K562 (cell line): ENCODE data around the gene PRXL2B. TPM values are rescaled to one million over a fixed set of nuclear protein-coding genes. Genes with fewer than 3 reads are reported as not detected.

Source experiments
- E2F3 ChIP-seq: fragments of 250-450 bp; sonication (Bioruptor Pico); IDR thresholded peaks from 2 replicates; pipeline ENCODE4 v1.4.0; 2020; ENCODE audit warnings: mild to moderate bottlenecking
- ERF ChIP-seq: fragments of 450-650 bp; formaldehyde crosslinking; IDR thresholded peaks from 2 replicates; pipeline ENCODE4 v1.4.0; 2020; ENCODE audit warnings: mild to moderate bottlenecking, mixed read lengths
- GATA2 ChIP-seq: sonication (generic); formaldehyde crosslinking; IDR thresholded peaks from 2 replicates; pipeline ENCODE4 v1.4.0; 2020; ENCODE audit warnings: mild to moderate bottlenecking, missing genetic modification reagents
- GATAD2B ChIP-seq: fragments of 450-650 bp; IDR thresholded peaks from 2 replicates; pipeline ENCODE4 v1.6.1; 2017; ENCODE audit warnings: mild to moderate bottlenecking, borderline replicate concordance
- HDAC6 ChIP-seq: IDR thresholded peaks from 2 replicates; pipeline ENCODE4 v1.6.1; 2012; ENCODE audit warnings: low read depth, mild to moderate bottlenecking, control low read depth, inconsistent platforms, low read length, moderate library complexity
- HOXB6 ChIP-seq: fragments of 250-450 bp; sonication (Bioruptor Pico); IDR thresholded peaks from 2 replicates; pipeline ENCODE4 v1.5.1; 2022; ENCODE audit warnings: mild to moderate bottlenecking, borderline replicate concordance
- MXI1 ChIP-seq: IDR thresholded peaks from 2 replicates; pipeline ENCODE4 v1.6.1; 2011; ENCODE audit warnings: low read depth, mild to moderate bottlenecking, improper control_type of control experiment, low read length
- NBN ChIP-seq: fragments of 450-650 bp; IDR thresholded peaks from 2 replicates; pipeline ENCODE4 v1.6.1; 2016; ENCODE audit warnings: low read depth, mild to moderate bottlenecking
- NCOA4 ChIP-seq: fragments of 450-650 bp; IDR thresholded peaks from 2 replicates; pipeline ENCODE4 v1.6.1; 2018; ENCODE audit warnings: mild to moderate bottlenecking; ENCODE audit not compliant: partially characterized antibody
- SMAD3 ChIP-seq: fragments of 450-650 bp; formaldehyde crosslinking; conservative IDR thresholded peaks from 2 replicates; pipeline ENCODE4 v1.4.0; 2020; ENCODE audit warnings: mild to moderate bottlenecking
- SMARCA5 ChIP-seq: fragments of 450-650 bp; IDR thresholded peaks from 2 replicates; pipeline ENCODE4 v1.6.1; 2016
- ZEB2 ChIP-seq: fragments of 450-650 bp; IDR thresholded peaks from 2 replicates; pipeline ENCODE4 v1.6.1; 2016
- ZZZ3 ChIP-seq: fragments of 450-650 bp; IDR thresholded peaks from 2 replicates; pipeline ENCODE4 v1.6.1; 2016; ENCODE audit warnings: antibody characterized with exemption, mild to moderate bottlenecking, moderate library complexity
- polyA plus RNA-seq, 8 experiments: library from polyadenylated mRNA; depleted of rRNA in 4 of 8; stranded (reverse) in 5 of 8; unstranded in 3 of 8; fragments of >200 nt; fragmentation: Nextera tagmentation in 2 of 8; fragmentation: Illumina TruSeq in 1 of 8; extraction: Ambion mirVana in 2 of 8; extraction: Trizol in 1 of 8; gene quantifications; 2 replicates each; pipeline versions ENCODE4 v1.2.1 to v1.2.3, GENCODE V29; 2011 to 2014; ENCODE audit warnings: inconsistent platforms in 1 of 8, missing spikeins in 1 of 8
- total RNA-seq, 7 experiments: library from RNA; depleted of rRNA in 6 of 7; stranded (reverse); fragments of >200 nt in 6 of 7; fragmentation: Illumina TruSeq in 2 of 7; extraction: Trizol in 2 of 7; gene quantifications; 2 replicates each; pipeline versions ENCODE4 v1.2.1 to v1.2.3, GENCODE V29; 2011 to 2021; ENCODE audit warnings: low replicate concordance in 1 of 7
- TF ChIP-seq, protein P1 (sequence below): fragments of 250-450 bp; sonication (Bioruptor Pico); IDR thresholded peaks from 2 replicates; pipeline ENCODE4 v1.4.0; 2020; ENCODE audit warnings: mild to moderate bottlenecking, moderate library complexity
- TF ChIP-seq, protein P2 (sequence below): fragments of 450-650 bp; IDR thresholded peaks from 2 replicates; pipeline ENCODE4 v1.6.1; 2016; ENCODE audit warnings: low read depth, mild to moderate bottlenecking, moderate library complexity
- TF ChIP-seq, protein P3 (sequence below), 2 experiments: fragments of 450-650 bp in 1 of 2; IDR thresholded peaks; 2 replicates each; pipeline ENCODE4 v1.6.1; 2011 to 2017; ENCODE audit warnings: low read depth in 2 of 2, antibody characterized with exemption in 1 of 2, borderline replicate concordance in 1 of 2, low read length in 1 of 2, mild to moderate bottlenecking in 1 of 2, mixed read lengths in 1 of 2; ENCODE audit not compliant: control insufficient read depth in 1 of 2

Gene PRXL2B
- total and polyA plus RNA-seq, 9 of the 15 experiments (the other 6 are each of a cell fraction or from before 2014, with no cell fraction given), result 0.99 to 25.3 (median 11.8) TPM

DNA sequence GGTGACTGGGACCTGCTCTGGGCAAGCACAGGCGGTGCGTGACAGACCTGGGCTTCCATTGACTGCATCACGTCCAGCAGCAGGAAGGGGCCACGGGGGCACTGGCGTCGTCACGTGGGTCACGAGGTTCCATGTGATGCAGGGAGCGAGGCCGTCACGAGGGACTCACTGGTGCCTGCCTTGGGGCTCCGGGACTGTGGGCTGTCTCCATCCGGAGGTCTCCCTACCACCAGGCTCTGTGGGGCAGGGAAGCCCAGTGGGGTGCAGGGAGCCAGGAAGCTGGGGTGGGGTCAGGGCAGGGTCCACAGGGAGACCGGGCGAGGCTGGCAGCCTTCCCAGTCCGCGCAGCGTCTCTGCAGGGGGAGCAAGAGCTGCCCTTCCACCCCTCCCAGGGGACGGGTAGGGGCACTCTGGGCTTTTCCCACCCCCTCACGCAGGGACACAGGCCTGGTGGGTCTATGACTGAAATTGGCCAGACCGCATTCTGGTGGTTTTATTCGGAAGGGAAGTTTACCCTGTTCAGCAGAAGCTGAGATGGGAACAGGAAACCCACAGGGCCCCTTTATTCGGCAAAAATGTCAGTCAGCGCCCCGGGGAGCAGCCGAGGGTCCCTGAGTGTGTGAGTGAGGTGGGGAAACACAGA, 30.8 kb upstream of the PRXL2B start (continued):
- TF ChIP-seq E2F3 (no peak), ZZZ3 (no peak), NCOA4 (no peak), HDAC6 (no peak), GATAD2B (no peak), SMAD3 (CRISPR knock-in tag) (no peak), MXI1 (no peak), SMARCA5 (no peak), GATA2 (CRISPR knock-in tag) (no peak), ZEB2 (no peak), ERF (CRISPR knock-in tag) (no peak), HOXB6 (CRISPR knock-in tag) (no peak), NBN (no peak)
- TF ChIP-seq, protein P1, sequence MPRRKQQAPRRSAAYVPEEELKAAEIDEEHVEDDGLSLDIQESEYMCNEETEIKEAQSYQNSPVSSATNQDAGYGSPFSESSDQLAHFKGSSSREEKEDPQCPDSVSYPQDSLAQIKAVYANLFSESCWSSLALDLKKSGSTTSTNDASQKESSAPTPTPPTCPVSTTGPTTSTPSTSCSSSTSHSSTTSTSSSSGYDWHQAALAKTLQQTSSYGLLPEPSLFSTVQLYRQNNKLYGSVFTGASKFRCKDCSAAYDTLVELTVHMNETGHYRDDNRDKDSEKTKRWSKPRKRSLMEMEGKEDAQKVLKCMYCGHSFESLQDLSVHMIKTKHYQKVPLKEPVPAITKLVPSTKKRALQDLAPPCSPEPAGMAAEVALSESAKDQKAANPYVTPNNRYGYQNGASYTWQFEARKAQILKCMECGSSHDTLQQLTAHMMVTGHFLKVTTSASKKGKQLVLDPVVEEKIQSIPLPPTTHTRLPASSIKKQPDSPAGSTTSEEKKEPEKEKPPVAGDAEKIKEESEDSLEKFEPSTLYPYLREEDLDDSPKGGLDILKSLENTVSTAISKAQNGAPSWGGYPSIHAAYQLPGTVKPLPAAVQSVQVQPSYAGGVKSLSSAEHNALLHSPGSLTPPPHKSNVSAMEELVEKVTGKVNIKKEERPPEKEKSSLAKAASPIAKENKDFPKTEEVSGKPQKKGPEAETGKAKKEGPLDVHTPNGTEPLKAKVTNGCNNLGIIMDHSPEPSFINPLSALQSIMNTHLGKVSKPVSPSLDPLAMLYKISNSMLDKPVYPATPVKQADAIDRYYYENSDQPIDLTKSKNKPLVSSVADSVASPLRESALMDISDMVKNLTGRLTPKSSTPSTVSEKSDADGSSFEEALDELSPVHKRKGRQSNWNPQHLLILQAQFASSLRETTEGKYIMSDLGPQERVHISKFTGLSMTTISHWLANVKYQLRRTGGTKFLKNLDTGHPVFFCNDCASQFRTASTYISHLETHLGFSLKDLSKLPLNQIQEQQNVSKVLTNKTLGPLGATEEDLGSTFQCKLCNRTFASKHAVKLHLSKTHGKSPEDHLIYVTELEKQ, result no peak
- TF ChIP-seq, protein P2, sequence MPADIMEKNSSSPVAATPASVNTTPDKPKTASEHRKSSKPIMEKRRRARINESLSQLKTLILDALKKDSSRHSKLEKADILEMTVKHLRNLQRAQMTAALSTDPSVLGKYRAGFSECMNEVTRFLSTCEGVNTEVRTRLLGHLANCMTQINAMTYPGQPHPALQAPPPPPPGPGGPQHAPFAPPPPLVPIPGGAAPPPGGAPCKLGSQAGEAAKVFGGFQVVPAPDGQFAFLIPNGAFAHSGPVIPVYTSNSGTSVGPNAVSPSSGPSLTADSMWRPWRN, result no peak
- TF ChIP-seq, protein P3, sequence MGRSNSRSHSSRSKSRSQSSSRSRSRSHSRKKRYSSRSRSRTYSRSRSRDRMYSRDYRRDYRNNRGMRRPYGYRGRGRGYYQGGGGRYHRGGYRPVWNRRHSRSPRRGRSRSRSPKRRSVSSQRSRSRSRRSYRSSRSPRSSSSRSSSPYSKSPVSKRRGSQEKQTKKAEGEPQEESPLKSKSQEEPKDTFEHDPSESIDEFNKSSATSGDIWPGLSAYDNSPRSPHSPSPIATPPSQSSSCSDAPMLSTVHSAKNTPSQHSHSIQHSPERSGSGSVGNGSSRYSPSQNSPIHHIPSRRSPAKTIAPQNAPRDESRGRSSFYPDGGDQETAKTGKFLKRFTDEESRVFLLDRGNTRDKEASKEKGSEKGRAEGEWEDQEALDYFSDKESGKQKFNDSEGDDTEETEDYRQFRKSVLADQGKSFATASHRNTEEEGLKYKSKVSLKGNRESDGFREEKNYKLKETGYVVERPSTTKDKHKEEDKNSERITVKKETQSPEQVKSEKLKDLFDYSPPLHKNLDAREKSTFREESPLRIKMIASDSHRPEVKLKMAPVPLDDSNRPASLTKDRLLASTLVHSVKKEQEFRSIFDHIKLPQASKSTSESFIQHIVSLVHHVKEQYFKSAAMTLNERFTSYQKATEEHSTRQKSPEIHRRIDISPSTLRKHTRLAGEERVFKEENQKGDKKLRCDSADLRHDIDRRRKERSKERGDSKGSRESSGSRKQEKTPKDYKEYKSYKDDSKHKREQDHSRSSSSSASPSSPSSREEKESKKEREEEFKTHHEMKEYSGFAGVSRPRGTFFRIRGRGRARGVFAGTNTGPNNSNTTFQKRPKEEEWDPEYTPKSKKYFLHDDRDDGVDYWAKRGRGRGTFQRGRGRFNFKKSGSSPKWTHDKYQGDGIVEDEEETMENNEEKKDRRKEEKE (IDR thresholded peaks at IDR 0.05; ENCODE audit: borderline replicate concordance in 1 of 2, control insufficient read depth in 1 of 2, low read depth in 2 of 2, low read length in 1 of 2), result no peak
